ENCODE data around the gene TMEM223. TPM values are rescaled to one million over a fixed set of nuclear protein-coding genes. Genes with fewer than 3 reads are reported as not detected.

The TMEM223 gene
- total RNA-seq, 1 experiment from 2014 or later = 22.2 TPM

DNA sequence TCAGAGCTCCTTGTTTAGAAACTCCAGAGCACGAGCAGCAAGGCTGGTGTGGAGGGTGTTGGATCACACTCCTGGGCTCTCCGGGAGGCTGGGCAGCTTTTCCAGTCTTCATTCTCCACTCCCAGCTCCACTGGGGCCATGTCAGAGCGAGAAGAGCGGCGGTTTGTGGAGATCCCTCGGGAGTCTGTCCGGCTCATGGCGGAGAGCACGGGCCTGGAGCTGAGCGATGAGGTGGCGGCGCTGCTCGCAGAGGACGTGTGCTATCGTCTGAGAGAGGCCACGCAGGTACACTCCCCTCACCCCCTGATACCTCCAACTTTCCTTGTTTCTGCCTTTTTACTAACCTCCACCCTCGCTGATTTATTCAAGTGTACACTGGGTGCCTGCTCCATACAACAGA lies 16.2 kb downstream of the TMEM223 start:
- H4K20me1 ChIP-seq (ENCODE audit: control insufficient read depth, insufficient read depth, insufficient read length) = no peaks in the 10 kb centered on the region
- no peak overlapping the region for H3K4me2 ChIP-seq (ENCODE audit: insufficient read depth, insufficient read length, low read length)
- H3T11ph ChIP-seq (ENCODE audit: low read length) = no peak overlapping the region
- no peak overlapping the region for H3K9ac ChIP-seq (ENCODE audit: extremely low read depth, insufficient read length, low read length)
- H3K79me2 ChIP-seq (ENCODE audit: insufficient read depth, low read length) = peaks cover 3% of the 10 kb centered on the region; the same call in 1 of the 2 replicates
- no peaks in the 10 kb centered on the region for H3K27me3 ChIP-seq (ENCODE audit: insufficient read depth, low read length)
- no peak overlapping the region for H4K91ac ChIP-seq (ENCODE audit: insufficient read length, low read depth, low read length)
- no peak overlapping the region for H3K56ac ChIP-seq (ENCODE audit: insufficient read length, low read depth, low read length)
- Mint-ChIP-seq H3K4me1 (peaks cover 4 to 7% of the 10 kb centered on the region in 2 experiments), H3K27me3 (ENCODE audit: low read depth) (no peaks in the 10 kb centered on the region), H3K4me3 (no peak overlapping the region), H3K9me3 (no peaks in the 10 kb centered on the region; a peak in 1 of 5 replicates), H3K27ac (peak overlapping the region in 2 of 3 experiments; percentile 39 to 85; a peak in 3 of 7 replicates), H3K36me3 (ENCODE audit: insufficient read depth in 1 of 3, low read depth in 3 of 3) (peaks cover 32 to 58% (median 52%) of the 10 kb centered on the region in 3 experiments)
- peaks cover 4% of the 10 kb centered on the region for H3K23me2 ChIP-seq (ENCODE audit: insufficient read length, low read depth, low read length, poor library complexity, severe bottlenecking)
- H2AFZ ChIP-seq (ENCODE audit: low read length) = no peak overlapping the region
- no peak overlapping the region for H2BK20ac ChIP-seq (ENCODE audit: low read depth, low read length, poor library complexity, severe bottlenecking)
- H2BK12ac ChIP-seq (ENCODE audit: insufficient read length, low read depth, low read length) = no peak overlapping the region
- no peak overlapping the region for H3K23ac ChIP-seq (ENCODE audit: insufficient read length, low read depth, low read length)
- H2BK15ac ChIP-seq (ENCODE audit: low read depth, low read length) = no peak overlapping the region
- H2BK5ac ChIP-seq (ENCODE audit: insufficient read length, low read length) = no peak overlapping the region
- H3K4me1 ChIP-seq (ENCODE audit: insufficient read depth, low read length) = no peaks in the 10 kb centered on the region
- TF ChIP-seq, protein P1, sequence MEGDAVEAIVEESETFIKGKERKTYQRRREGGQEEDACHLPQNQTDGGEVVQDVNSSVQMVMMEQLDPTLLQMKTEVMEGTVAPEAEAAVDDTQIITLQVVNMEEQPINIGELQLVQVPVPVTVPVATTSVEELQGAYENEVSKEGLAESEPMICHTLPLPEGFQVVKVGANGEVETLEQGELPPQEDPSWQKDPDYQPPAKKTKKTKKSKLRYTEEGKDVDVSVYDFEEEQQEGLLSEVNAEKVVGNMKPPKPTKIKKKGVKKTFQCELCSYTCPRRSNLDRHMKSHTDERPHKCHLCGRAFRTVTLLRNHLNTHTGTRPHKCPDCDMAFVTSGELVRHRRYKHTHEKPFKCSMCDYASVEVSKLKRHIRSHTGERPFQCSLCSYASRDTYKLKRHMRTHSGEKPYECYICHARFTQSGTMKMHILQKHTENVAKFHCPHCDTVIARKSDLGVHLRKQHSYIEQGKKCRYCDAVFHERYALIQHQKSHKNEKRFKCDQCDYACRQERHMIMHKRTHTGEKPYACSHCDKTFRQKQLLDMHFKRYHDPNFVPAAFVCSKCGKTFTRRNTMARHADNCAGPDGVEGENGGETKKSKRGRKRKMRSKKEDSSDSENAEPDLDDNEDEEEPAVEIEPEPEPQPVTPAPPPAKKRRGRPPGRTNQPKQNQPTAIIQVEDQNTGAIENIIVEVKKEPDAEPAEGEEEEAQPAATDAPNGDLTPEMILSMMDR (conservative IDR thresholded peaks at IDR 0.05) = no peak
- no peak overlapping the region for H3K14ac ChIP-seq (ENCODE audit: insufficient read depth, low read length)
- H3K27ac ChIP-seq (ENCODE audit: insufficient read length, low read depth, low read length) = no peak overlapping the region
- no peaks in the 10 kb centered on the region for H3K79me1 ChIP-seq (ENCODE audit: insufficient read depth, low read depth, low read length, poor library complexity, severe bottlenecking)
- no peak overlapping the region for H4K5ac ChIP-seq (ENCODE audit: insufficient read length, low read depth, low read length)
- no peak overlapping the region for H3K18ac ChIP-seq (ENCODE audit: insufficient read length, low read depth, low read length)
- H3K9me3 ChIP-seq (ENCODE audit: control insufficient read depth, low read depth, low read length) = no peaks in the 10 kb centered on the region
- no peak overlapping the region for H2BK120ac ChIP-seq (ENCODE audit: low read depth, low read length, poor library complexity, severe bottlenecking)
- WGBS (ENCODE audit: extremely low coverage, insufficient read length, low lambda C conversion rate) = no CpG with 5 or more reads among the region's 17 CpGs
- H3K4ac ChIP-seq (ENCODE audit: low read depth, low read length) = no peak overlapping the region
- no peak overlapping the region for H2AK5ac ChIP-seq (ENCODE audit: insufficient read length, low read length)
- no peak for DNase-seq
- H4K8ac ChIP-seq (replicated peaks; ENCODE audit: insufficient read length, low read depth, low read length) = no peak overlapping the region

Data from H9 (cell line).